Psoas muscle (tissue), 8 donors: Measurements from ENCODE around the gene KIAA1217. TPM values are rescaled to one million over a fixed set of nuclear protein-coding genes. Genes with fewer than 3 reads are reported as not detected.

ENCODE experiments used
- ATAC-seq, 4 donors: fragments of 200-7000 bp; cut with Tn5 transposase; one replicate each; pipeline ENCODE4 v1.9.1; 2020; ENCODE audit warnings: moderate library complexity in 3 of 4, mild to moderate bottlenecking in 2 of 4
- DNase-seq, 2 donors: peaks; one replicate each; pipeline ENCODE4 v3.0.0-alpha.2; 2020
- H3K27ac ChIP-seq: fragments of 200-600 bp; one replicate; pipeline ENCODE4 v1.8.0; 2022
- H3K27me3 ChIP-seq, 3 donors: fragments of 200-600 bp in 1 of 3; one replicate each; pipeline versions ENCODE4 v1.6.1 to v1.8.0; 2013 to 2022; ENCODE audit warnings: low read length in 2 of 3, mild to moderate bottlenecking in 2 of 3, moderate library complexity in 1 of 3; ENCODE audit not compliant: insufficient read depth in 3 of 3
- H3K36me3 ChIP-seq, 2 donors: fragments of 200-600 bp in 1 of 2; one replicate each; pipeline versions ENCODE4 v1.6.1 to v1.8.0; 2013 to 2022; ENCODE audit warnings: low read depth in 1 of 2, mild to moderate bottlenecking in 1 of 2, moderate library complexity in 1 of 2; ENCODE audit not compliant: insufficient read depth in 1 of 2
- H3K4me1 ChIP-seq: fragments of 200-600 bp; one replicate; pipeline ENCODE4 v1.8.0; 2022
- H3K4me3 ChIP-seq: fragments of 200-600 bp; one replicate; pipeline ENCODE4 v1.8.0; 2022; ENCODE audit warnings: mild to moderate bottlenecking
- H3K9me3 ChIP-seq: fragments of 200-600 bp; one replicate; pipeline ENCODE4 v1.8.0; 2022
- WGBS, 3 donors: extraction: QIAGEN DNeasy Blood & Tissue Kit; methylation state at CpG; one replicate each; pipeline versions ENCODE4 v1.1.6 to v1.1.7; 2013; 5-methylcytosine and 5-hydroxymethylcytosine counted together
- intact Hi-C, 2 donors: fragments of 100-400 bp; cut with DNase I; formaldehyde crosslinking; loops; one replicate each; pipeline versions ENCODE4 v1.11.0 to v1.14.2; 2022
- polyA plus RNA-seq, 3 donors: library from polyadenylated mRNA; stranded (reverse); fragments of 200-250 nt; gene quantifications; one replicate each; pipeline ENCODE4 v1.2.3, GENCODE V29; 2013
- total RNA-seq, 4 donors: library from RNA; stranded (reverse); fragmentation: NEBNext Ultra II Directional in 2 of 4; extraction: Animal tissue kit (Norgen Biotek cat#: 25700) in 2 of 4; gene quantifications; one replicate each; pipeline versions ENCODE4 v1.2.1 to v1.2.4, GENCODE V29; 2021 to 2023
- TF ChIP-seq, protein P1 (sequence below): fragments of 200-600 bp; IDR thresholded peaks from one replicate; pipeline ENCODE4 v1.8.0; 2022; ENCODE audit warnings: antibody characterized with exemption
- donor health status: healthy with polysubstance abuse.
- donor health status: DM: no; HTN: no; CAD: no; lungs with moderate emphysema.
- donor health status: Bipolar disorder and iron deficiency.
- donor health status: healthy.
- donor health status: DM: yes; HTN: yes; CAD: no.
- donor health status: DM: no; HTN: no; CAD: no.
- donor health status: DM: no; HTN: no; CAD: no.
- donor health status: DM: yes; HTN: yes; CAD: no.

KIAA1217 gene
- total and polyA plus RNA-seq, 7 donors: 8.9 to 169 (median 65.9) TPM

DNA sequence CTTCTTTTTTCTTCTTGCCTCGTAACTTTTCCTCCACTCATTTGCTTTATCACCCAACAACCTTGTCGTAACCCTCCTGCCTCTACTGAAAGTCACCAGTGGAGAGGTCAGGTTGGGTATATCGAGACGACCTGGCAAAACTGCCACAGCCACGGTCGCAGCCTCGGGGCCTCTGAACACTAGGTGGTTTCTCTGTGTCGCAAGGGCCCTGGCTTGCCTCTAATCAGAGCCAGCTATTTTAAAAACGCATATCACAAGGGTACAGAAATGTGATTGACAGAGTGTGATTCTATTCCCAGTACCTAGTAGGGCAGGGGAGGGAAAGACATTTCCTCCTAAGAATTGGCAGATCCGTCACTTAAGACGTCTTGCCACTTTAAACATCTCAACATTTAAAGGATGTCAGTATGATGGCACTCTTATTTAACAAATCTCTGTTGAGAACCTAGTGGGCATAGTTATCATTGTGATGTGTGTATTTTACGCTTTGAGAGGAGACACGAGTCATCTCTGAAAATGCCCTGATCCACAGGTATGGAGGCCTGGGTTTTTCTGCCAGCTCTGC, 317.2 kb downstream of the KIAA1217 start:
- Histone ChIP-seq H3K27me3 (no peaks in the 10 kb centered on the region), H3K27ac (peak overlapping the region; percentile 71), H3K4me1 (no peaks in the 10 kb centered on the region), H3K36me3 (peaks cover 0 to 93% of the 10 kb centered on the region in 2 donors), H3K4me3 (no peak overlapping the region), H3K9me3 (no peaks in the 10 kb centered on the region)
- TF ChIP-seq, protein P1, sequence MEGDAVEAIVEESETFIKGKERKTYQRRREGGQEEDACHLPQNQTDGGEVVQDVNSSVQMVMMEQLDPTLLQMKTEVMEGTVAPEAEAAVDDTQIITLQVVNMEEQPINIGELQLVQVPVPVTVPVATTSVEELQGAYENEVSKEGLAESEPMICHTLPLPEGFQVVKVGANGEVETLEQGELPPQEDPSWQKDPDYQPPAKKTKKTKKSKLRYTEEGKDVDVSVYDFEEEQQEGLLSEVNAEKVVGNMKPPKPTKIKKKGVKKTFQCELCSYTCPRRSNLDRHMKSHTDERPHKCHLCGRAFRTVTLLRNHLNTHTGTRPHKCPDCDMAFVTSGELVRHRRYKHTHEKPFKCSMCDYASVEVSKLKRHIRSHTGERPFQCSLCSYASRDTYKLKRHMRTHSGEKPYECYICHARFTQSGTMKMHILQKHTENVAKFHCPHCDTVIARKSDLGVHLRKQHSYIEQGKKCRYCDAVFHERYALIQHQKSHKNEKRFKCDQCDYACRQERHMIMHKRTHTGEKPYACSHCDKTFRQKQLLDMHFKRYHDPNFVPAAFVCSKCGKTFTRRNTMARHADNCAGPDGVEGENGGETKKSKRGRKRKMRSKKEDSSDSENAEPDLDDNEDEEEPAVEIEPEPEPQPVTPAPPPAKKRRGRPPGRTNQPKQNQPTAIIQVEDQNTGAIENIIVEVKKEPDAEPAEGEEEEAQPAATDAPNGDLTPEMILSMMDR: no peak
- peak; percentile 31 to 63 (median 35) for ATAC-seq
- intact Hi-C loops: loop anchor here in 1 of 2 donors (10.0 kb wide), 1 partner anchor 311 kb away; no protein-coding TSS in a partner anchor
- 67 to 88% (median 72%) methylated on average over 13 of the region's 13 CpGs for WGBS, 3 donors
- no peak for DNase-seq

DNA sequence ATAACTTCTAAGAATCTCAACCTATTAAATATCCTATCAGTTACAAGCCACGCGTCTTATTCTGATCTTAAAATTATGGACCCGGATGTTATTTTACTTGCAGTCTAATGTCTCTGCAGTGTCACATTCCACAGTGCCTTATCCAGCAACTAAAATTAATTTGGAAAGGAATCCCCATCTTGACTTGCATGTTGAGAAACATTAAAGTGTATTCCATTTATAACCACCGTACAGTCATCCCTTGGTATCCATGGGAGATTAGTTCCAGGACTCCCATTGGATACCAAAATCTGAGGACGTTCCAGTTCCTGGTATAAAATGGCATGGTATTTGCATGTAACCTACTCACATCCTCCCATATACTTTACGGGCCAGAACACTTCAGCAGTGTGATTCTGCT, 320.0 kb downstream of the KIAA1217 start:
- Histone ChIP-seq H3K27me3 (no peaks in the 10 kb centered on the region), H3K27ac (peak overlapping the region; percentile 82), H3K9me3 (no peaks in the 10 kb centered on the region), H3K36me3 (peaks cover 3 to 93% of the 10 kb centered on the region in 2 donors), H3K4me3 (no peak overlapping the region), H3K4me1 (no peaks in the 10 kb centered on the region)
- 29 to 52% (median 32%) methylated on average over 6 of the region's 6 CpGs for WGBS, 3 donors
- intact Hi-C loops: loop anchor here in 1 of 2 donors (10.0 kb wide), 1 partner anchor 314 kb away; no protein-coding TSS in a partner anchor
- TF ChIP-seq, protein P1: no peak
- DNase-seq (no peak), ATAC-seq (peak; percentile 86 to 89 (median 88))

DNA sequence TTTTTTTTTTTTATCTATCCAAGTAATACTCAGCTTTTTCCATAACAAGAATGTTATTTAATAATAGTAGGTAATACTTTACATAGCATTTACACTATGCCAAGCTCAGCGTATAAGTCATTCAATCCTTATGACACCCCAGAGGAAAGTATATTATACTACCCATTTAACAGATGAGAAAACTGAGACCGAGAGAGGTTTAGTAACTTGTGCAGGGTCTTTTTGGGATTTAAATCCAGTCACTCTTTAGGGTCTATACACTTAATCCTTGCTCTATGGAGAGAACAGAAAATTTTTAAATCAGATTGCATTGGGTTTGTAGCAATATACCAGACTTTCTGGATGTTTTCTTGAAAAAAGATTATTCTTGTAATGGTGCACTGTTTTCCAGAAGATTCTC, 322.5 kb downstream of the KIAA1217 start:
- WGBS, 3 donors: 91 to 98% (median 98%) methylated on average over 2 of the region's 2 CpGs
- no peak for DNase-seq
- Histone ChIP-seq H3K27ac (no peak overlapping the region), H3K4me3 (no peak overlapping the region), H3K27me3 (no peaks in the 10 kb centered on the region), H3K9me3 (no peaks in the 10 kb centered on the region), H3K4me1 (no peaks in the 10 kb centered on the region), H3K36me3 (peaks cover 10 to 93% of the 10 kb centered on the region in 2 donors)
- ATAC-seq: no peak
- intact Hi-C loops: no loop called here
- TF ChIP-seq, protein P1: no peak

DNA sequence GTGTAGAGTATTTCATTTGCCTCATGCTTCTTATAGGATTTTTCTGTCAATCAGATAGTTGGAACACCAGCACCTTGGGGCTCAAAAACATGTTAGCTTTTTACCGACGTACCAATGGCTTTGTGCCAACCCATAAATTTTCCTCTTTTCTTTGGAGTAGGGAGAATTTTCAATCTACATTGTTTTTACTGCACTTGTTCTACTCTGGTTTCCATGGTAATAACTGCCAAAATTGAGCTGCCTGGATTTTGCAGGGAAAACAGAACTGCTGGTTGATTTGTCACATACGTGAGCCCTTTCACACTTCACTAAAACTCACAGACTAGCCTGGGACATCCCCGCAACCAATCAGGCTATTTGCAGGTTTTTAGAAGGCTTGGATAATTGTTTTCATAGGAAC, 325.0 kb downstream of the KIAA1217 start:
- Histone ChIP-seq H3K36me3 (peaks cover 10 to 97% of the 10 kb centered on the region in 2 donors), H3K9me3 (no peaks in the 10 kb centered on the region), H3K4me3 (no peak overlapping the region), H3K27ac (no peak overlapping the region), H3K4me1 (no peaks in the 10 kb centered on the region), H3K27me3 (no peaks in the 10 kb centered on the region)
- ATAC-seq (no peak), DNase-seq (no peak)
- WGBS, 3 donors: 88 to 93% (median 89%) methylated on average over 4 of the region's 4 CpGs
- TF ChIP-seq, protein P1: no peak
- intact Hi-C loops: loop anchor here in 1 of 2 donors (1.0 kb wide), 1 partner anchor 16 kb away; no protein-coding TSS in a partner anchor

DNA sequence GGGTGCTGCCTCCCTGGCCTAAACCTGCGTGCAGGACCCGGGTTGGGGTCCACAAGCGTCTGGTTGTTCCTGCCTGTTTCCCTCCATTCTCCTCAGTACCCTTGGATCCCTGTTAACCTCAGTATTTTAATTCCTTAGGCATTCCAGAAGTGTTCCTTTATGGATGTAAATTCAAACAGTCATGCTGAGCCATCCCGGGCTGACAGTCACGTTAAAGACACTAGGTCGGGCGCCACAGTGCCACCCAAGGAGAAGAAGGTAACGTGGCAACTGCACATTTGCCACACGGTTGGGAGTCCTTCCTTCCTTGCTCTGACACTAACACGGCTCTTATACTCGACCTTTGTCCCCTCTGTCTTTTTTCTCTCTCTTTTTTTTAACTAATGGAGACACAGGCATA, 327.7 kb downstream of the KIAA1217 start:
- Histone ChIP-seq H3K27ac (no peak overlapping the region), H3K4me3 (no peak overlapping the region), H3K27me3 (no peaks in the 10 kb centered on the region), H3K4me1 (no peaks in the 10 kb centered on the region), H3K36me3 (peaks cover 10 to 98% of the 10 kb centered on the region in 2 donors), H3K9me3 (no peaks in the 10 kb centered on the region)
- intact Hi-C loops: no loop called here
- no peak for DNase-seq
- TF ChIP-seq, protein P1: no peak
- WGBS, 3 donors: 84 to 88% (median 88%) methylated on average over 11 of the region's 11 CpGs
- no peak for ATAC-seq
